NCI-H748 (cell line): Measurements from ENCODE around the gene LPCAT1.
A peak's percentile ranks its signal among the peaks of the same experiment; 100 is the strongest.
"Not testable (repeated sequence)": the region's sequence is repeated elsewhere in the genome, so short reads cannot be mapped to it uniquely, and the experiment has no call there.

Experiments
- DNase-seq: peaks from one replicate; lab custom pipeline; 2025; ENCODE audit not compliant: unreplicated experiment; lab: John Stamatoyannopoulos, UW

LPCAT1 gene

GRCh38 chr5:1468629-1469527 is 54.9 kb downstream of the LPCAT1 start:
- DNase-seq, result no peak

- peak; percentile 57 for DNase-seq
Measured at GRCh38 chr5:1468247-1468612, 55.5 kb downstream of the LPCAT1 start.

GRCh38 chr5:1467341-1468246 is 56.2 kb downstream of the LPCAT1 start:
- DNase-seq, result no peak

- DNase-seq, result no peak
Measured at GRCh38 chr5:1466631-1467265, 57.0 kb downstream of the LPCAT1 start.

GRCh38 chr5:1465966-1466471 is 57.7 kb downstream of the LPCAT1 start:
- no peak for DNase-seq

GRCh38 chr5:1465117-1465516 is 58.6 kb downstream of the LPCAT1 start:
- no peak for DNase-seq

DNA sequence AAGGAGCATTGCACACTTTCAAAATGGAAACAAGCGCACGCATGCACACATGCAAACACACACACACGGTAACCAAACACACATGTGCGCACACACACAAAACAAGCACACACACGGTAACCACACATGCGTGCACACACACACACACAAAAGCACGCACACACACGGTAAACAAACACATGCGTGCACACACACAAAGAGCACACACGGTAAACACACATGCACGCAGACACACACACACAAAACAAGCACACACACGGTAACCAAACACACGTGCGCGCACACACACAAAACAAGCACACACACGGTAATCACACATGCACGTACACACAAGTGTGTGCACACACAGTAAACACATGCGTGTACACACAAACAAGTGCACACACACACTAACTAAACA is 59.2 kb downstream of the LPCAT1 start:
- DNase-seq, result no peak

GRCh38 chr5:1464096-1464446 is 59.7 kb downstream of the LPCAT1 start:
- DNase-seq, result no peak

DNA sequence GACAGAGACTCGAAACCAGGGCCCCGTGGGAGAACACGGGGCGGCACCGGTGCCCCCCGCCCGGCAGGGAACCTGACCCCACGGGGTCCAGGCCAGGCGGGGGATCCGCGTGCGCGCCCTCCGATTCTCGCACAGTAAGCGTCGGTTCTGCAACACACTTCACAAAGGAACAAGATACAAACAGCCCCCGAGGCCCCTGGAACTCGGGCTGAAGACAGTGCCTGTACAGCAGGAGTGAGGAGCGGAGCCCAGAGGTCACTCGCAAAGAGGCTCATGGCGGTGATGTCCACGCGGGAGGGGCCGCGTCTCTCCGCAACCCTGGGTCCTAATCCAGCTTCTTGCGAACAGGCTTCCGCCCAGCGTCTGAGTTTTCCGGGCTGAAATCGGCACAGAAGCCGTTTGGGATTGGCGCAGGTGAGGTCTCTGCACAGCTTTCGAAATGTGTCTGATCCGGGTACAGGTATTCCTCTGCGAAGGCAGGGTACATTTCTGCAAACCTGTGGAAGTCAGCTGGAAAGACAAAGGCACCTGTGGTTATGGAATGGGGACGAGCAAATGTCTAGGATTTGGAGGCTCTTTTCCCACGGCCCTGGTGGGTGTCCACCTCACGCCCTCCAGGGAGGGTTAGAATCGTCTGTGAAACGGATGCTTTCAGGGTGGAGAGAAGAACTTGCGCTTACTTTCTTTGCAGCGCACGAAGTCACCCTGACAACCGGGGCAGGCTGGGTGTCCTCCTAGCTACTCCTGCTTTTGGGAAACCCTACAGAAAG is 60.2 kb downstream of the LPCAT1 start:
- DNase-seq, result no peak

DNA sequence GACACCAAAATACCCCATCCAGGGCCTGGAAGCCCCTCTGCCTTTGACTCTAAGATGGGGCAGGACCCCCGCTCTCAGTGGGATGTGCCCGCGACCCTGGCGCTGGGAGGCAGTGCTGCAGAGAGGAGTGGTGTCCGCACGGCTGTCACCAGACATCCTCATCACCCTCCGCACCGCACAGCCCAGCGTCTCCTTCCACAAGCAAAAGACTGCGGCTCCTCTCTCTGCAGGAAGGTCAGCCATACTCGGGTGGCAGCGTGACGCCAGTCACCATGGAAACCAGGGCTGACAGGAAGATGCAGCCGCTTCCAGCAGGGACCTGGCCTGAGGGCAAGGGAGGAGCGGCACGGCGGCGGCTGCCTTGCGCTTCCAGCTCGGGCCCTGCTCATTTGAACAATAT is 61.4 kb downstream of the LPCAT1 start:
- DNase-seq, result peak; percentile 34

DNA sequence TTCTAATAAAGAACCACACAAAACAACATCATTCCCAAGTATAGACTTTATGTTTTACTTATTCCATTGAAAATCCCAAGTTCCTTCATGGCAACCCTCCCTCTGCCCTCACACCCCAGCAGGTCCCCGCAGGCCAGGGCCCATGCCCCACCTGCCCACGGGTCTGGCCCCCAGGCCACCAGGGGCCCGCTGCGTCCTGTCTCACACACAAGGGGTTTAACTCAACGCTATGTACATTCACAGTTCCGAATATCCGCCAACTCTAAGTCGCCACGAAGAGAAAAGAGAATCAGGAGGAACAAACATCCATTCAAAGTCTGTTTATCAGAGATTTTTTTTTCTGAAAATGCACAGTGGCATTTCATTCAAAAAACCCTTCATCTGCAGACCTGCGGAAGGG is 62.4 kb downstream of the LPCAT1 start:
- DNase-seq, result no peak

DNA sequence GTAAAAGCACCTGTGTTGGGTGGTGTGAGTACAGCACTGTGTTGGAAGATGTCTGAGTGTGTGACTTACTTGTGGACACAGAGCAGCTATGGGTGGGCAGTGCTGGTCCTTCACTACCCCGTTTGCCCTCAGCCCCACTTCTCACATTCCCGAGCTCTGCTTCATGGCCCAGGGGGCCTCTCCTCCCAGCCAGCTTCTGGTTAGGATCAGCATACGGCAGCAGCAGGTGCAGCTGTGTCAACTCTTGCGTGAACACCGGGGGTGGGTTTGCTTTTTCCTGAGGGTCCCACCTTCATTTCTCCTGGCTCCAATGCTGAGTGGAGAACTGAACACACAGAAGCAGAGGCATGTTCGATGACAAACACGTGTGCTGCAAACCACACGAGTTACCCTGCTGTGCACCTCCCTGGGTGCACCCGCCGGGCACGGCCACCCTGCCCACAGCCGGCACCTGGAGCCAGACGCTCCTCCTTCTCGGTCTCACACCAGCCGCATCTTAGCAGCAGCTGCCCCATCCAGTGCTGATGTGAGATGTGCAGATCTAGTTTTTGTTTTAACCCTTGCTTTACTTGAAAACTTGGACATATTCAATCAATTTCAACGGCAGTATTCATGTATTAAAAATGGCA is 63.6 kb downstream of the LPCAT1 start:
- no peak for DNase-seq

DNA sequence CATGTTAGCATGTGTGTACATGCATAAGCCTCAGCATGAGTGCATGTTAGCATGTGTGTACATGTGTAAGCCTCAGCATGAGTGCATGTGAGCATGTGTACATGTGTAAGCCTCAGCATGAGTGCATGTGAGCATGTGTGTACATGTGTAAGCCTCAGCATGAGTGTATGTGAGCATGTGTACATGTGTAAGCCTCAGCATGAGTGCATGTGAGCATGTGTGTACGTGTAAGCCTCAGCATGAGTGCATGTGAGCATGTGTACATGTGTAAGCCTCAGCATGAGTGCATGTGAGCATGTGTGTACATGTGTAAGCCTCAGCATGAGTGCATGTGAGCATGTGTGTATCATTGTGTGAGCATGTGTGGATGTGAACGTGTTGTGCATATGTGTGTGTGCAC is 64.3 kb downstream of the LPCAT1 start:
- DNase-seq, result not testable (repeated sequence)

GRCh38 chr5:1456110-1456881 is 67.5 kb downstream of the LPCAT1 start:
- DNase-seq, result not testable (repeated sequence)

GRCh38 chr5:1453613-1454012 is 70.1 kb downstream of the LPCAT1 start:
- DNase-seq, result no peak

DNA sequence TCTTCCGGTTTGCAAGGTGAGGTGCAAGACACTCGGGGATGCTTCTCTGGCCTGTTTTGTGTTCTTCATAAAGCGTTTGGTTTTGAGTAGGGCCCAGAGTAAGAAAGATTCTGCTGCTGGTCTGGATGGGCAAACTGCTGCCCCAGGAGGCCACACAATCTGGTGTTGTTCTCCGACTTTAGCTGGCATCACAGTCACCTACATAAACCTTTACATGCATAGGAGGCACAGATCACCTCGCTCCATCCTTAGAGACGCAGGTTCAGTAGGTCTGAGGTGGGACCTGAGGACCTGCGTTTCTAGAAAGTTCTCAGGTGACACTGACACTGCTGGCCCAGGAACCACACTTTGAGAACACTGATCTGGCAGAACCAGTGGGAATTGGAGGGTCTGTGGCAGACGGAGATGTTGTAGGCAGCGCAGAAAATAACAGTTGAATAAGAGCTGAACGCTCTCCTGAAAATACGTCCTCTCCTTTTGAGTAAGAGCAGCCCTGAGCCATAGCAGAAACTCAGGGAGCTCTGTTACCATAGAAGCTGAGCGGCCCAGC is 74.6 kb downstream of the LPCAT1 start:
- DNase-seq, result no peak

GRCh38 chr5:1448511-1449011 is 75.2 kb downstream of the LPCAT1 start:
- no peak for DNase-seq

DNA sequence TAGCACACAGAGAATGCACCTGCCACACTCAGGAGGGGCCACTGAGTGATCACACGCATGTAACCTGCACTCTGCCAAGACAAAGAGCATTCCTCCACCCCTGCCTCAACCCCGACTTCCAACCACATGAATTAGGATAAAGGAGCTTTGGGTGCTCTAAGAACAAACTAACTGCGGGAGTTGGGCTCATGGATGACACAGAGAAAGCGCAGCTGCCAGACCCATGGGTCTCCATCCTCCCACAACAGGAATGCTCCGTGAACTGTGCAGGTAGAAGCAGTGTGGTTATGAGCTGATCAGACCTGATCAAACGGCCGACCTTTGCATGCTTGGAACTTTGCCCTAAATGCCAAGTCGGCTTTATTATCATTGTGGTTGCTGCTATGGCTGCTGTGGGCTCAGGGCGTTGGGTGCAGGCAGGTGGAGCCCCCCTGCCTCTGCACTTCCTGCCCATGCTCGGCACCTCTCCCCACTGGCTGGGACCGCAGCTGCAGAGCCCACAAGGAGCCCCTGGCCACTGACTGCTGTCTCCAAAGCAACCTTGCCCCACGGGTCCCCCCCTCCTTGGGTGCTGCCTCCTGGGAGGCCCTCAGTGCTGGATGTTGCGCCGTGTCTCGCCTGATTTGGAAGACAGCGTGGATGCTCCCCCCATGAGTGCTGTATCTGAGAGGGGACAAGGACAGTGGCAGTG is 75.9 kb downstream of the LPCAT1 start:
- DNase-seq, result no peak
